ENCODE data around the gene SASH3.

The SASH3 gene

GRCh38 chrX:129769467-129770154, 10.1 kb upstream of the SASH3 start:
- WGBS (ENCODE audit: extremely low coverage, insufficient coverage, low lambda C conversion rate): no CpG with 5 or more reads among the region's 9 CpGs
- Histone ChIP-seq H3K79me2 (ENCODE audit: control insufficient read depth, insufficient read depth, low read length) (no peaks in the 10 kb centered on the region), H4K8ac (ENCODE audit: low read depth, low read length) (no peak overlapping the region), H3K56ac (ENCODE audit: low read length) (no peak overlapping the region), H3K4ac (ENCODE audit: low read depth, low read length) (no peak overlapping the region), H3K27me3 (ENCODE audit: insufficient read depth, low read length, poor library complexity) (no peaks in the 10 kb centered on the region), H3K27ac (ENCODE audit: low read depth, low read length) (no peak overlapping the region), H2BK120ac (ENCODE audit: low read depth, low read length) (no peak overlapping the region), H3K23ac (ENCODE audit: low read length) (no peak overlapping the region), H4K5ac (ENCODE audit: low read length) (no peak overlapping the region), H3K79me1 (ENCODE audit: low read length) (no peaks in the 10 kb centered on the region), H3K18ac (ENCODE audit: low read length) (no peak overlapping the region), H3K36me3 (ENCODE audit: control insufficient read depth, insufficient read depth, low read length) (no peaks in the 10 kb centered on the region), H3K4me1 (ENCODE audit: control insufficient read depth, low read depth, low read length) (no peaks in the 10 kb centered on the region), H2BK5ac (ENCODE audit: low read length) (no peak overlapping the region), H3K9ac (ENCODE audit: low read length) (no peak overlapping the region), H2BK15ac (replicated peaks; ENCODE audit: low read depth) (no peak overlapping the region), H3K4me2 (ENCODE audit: low read length) (no peak overlapping the region), H3K4me3 (ENCODE audit: low read length) (no peak overlapping the region), H2AK5ac (ENCODE audit: low read length) (no peak overlapping the region)
- DNase-seq: no peak

- Histone ChIP-seq H2BK15ac (replicated peaks; ENCODE audit: low read depth) (no peak overlapping the region), H3K23ac (ENCODE audit: low read length) (no peak overlapping the region), H2BK5ac (ENCODE audit: low read length) (no peak overlapping the region), H3K79me2 (ENCODE audit: control insufficient read depth, insufficient read depth, low read length) (no peaks in the 10 kb centered on the region), H2BK120ac (ENCODE audit: low read depth, low read length) (no peak overlapping the region), H3K36me3 (ENCODE audit: control insufficient read depth, insufficient read depth, low read length) (no peaks in the 10 kb centered on the region), H3K4ac (ENCODE audit: low read depth, low read length) (no peak overlapping the region), H3K4me2 (ENCODE audit: low read length) (no peak overlapping the region), H3K79me1 (ENCODE audit: low read length) (no peaks in the 10 kb centered on the region), H4K8ac (ENCODE audit: low read depth, low read length) (no peak overlapping the region), H3K4me3 (ENCODE audit: low read length) (no peak overlapping the region), H3K4me1 (ENCODE audit: control insufficient read depth, low read depth, low read length) (no peaks in the 10 kb centered on the region), H3K27ac (ENCODE audit: low read depth, low read length) (no peak overlapping the region), H3K27me3 (ENCODE audit: insufficient read depth, low read length, poor library complexity) (no peaks in the 10 kb centered on the region), H4K5ac (ENCODE audit: low read length) (no peak overlapping the region), H3K18ac (ENCODE audit: low read length) (no peak overlapping the region), H3K56ac (ENCODE audit: low read length) (no peak overlapping the region), H3K9ac (ENCODE audit: low read length) (no peak overlapping the region), H2AK5ac (ENCODE audit: low read length) (no peak overlapping the region)
- DNase-seq: no peak
- WGBS (ENCODE audit: extremely low coverage, insufficient coverage, low lambda C conversion rate): no CpG with 5 or more reads among the region's 14 CpGs
Measured at GRCh38 chrX:129771266-129771995, 8.3 kb upstream of the SASH3 start.

- Histone ChIP-seq H2BK15ac (replicated peaks; ENCODE audit: low read depth) (no peak overlapping the region), H3K36me3 (ENCODE audit: control insufficient read depth, insufficient read depth, low read length) (no peaks in the 10 kb centered on the region), H3K4me1 (ENCODE audit: control insufficient read depth, low read depth, low read length) (no peaks in the 10 kb centered on the region), H4K8ac (ENCODE audit: low read depth, low read length) (no peak overlapping the region), H3K27me3 (ENCODE audit: insufficient read depth, low read length, poor library complexity) (no peaks in the 10 kb centered on the region), H3K4ac (ENCODE audit: low read depth, low read length) (no peak overlapping the region), H3K27ac (ENCODE audit: low read depth, low read length) (no peak overlapping the region), H3K23ac (ENCODE audit: low read length) (no peak overlapping the region), H3K18ac (ENCODE audit: low read length) (no peak overlapping the region), H3K56ac (ENCODE audit: low read length) (no peak overlapping the region), H3K79me1 (ENCODE audit: low read length) (no peaks in the 10 kb centered on the region), H3K4me2 (ENCODE audit: low read length) (no peak overlapping the region), H4K5ac (ENCODE audit: low read length) (no peak overlapping the region), H3K9ac (ENCODE audit: low read length) (no peak overlapping the region), H3K79me2 (ENCODE audit: control insufficient read depth, insufficient read depth, low read length) (no peaks in the 10 kb centered on the region), H2BK5ac (ENCODE audit: low read length) (no peak overlapping the region), H3K4me3 (ENCODE audit: low read length) (no peak overlapping the region), H2AK5ac (ENCODE audit: low read length) (no peak overlapping the region), H2BK120ac (ENCODE audit: low read depth, low read length) (no peak overlapping the region)
- WGBS (ENCODE audit: extremely low coverage, insufficient coverage, low lambda C conversion rate): no CpG with 5 or more reads among the region's 14 CpGs
- DNase-seq: no peak
Measured at GRCh38 chrX:129772796-129773431, 6.8 kb upstream of the SASH3 start.

- H2BK15ac ChIP-seq (replicated peaks; ENCODE audit: low read depth): no peak overlapping the region
- H3K36me3 ChIP-seq (ENCODE audit: control insufficient read depth, insufficient read depth, low read length): no peaks in the 10 kb centered on the region
- no peaks in the 10 kb centered on the region for H3K4me1 ChIP-seq (ENCODE audit: control insufficient read depth, low read depth, low read length)
- no peak overlapping the region for H3K27ac ChIP-seq (ENCODE audit: low read depth, low read length)
- no peak overlapping the region for H3K4me3 ChIP-seq (ENCODE audit: low read length)
- no CpG with 5 or more reads among the region's 4 CpGs for WGBS (ENCODE audit: extremely low coverage, insufficient coverage, low lambda C conversion rate)
- no peak overlapping the region for H4K8ac ChIP-seq (ENCODE audit: low read depth, low read length)
- no peaks in the 10 kb centered on the region for H3K79me2 ChIP-seq (ENCODE audit: control insufficient read depth, insufficient read depth, low read length)
- no peak overlapping the region for H2BK5ac ChIP-seq (ENCODE audit: low read length)
- no peak overlapping the region for H3K4me2 ChIP-seq (ENCODE audit: low read length)
- H3K4ac ChIP-seq (ENCODE audit: low read depth, low read length): no peak overlapping the region
- H2BK120ac ChIP-seq (ENCODE audit: low read depth, low read length): no peak overlapping the region
- no peaks in the 10 kb centered on the region for H3K27me3 ChIP-seq (ENCODE audit: insufficient read depth, low read length, poor library complexity)
- no peak overlapping the region for H3K9ac ChIP-seq (ENCODE audit: low read length)
- no peak overlapping the region for H3K56ac ChIP-seq (ENCODE audit: low read length)
- no peak overlapping the region for H4K5ac ChIP-seq (ENCODE audit: low read length)
- no peak overlapping the region for H2AK5ac ChIP-seq (ENCODE audit: low read length)
- no peaks in the 10 kb centered on the region for H3K79me1 ChIP-seq (ENCODE audit: low read length)
- no peak overlapping the region for H3K23ac ChIP-seq (ENCODE audit: low read length)
- no peak overlapping the region for H3K18ac ChIP-seq (ENCODE audit: low read length)
- no peak for DNase-seq
Measured at GRCh38 chrX:129773649-129774458, 5.9 kb upstream of the SASH3 start.

- no peak overlapping the region for H4K8ac ChIP-seq (ENCODE audit: low read depth, low read length)
- H3K36me3 ChIP-seq (ENCODE audit: control insufficient read depth, insufficient read depth, low read length): no peaks in the 10 kb centered on the region
- no peak overlapping the region for H3K9ac ChIP-seq (ENCODE audit: low read length)
- H3K4me1 ChIP-seq (ENCODE audit: control insufficient read depth, low read depth, low read length): no peaks in the 10 kb centered on the region
- H3K27ac ChIP-seq (ENCODE audit: low read depth, low read length): no peak overlapping the region
- no peak overlapping the region for H2AK5ac ChIP-seq (ENCODE audit: low read length)
- no peak overlapping the region for H2BK5ac ChIP-seq (ENCODE audit: low read length)
- H3K4me2 ChIP-seq (ENCODE audit: low read length): no peak overlapping the region
- H3K27me3 ChIP-seq (ENCODE audit: insufficient read depth, low read length, poor library complexity): no peaks in the 10 kb centered on the region
- no peak overlapping the region for H3K4ac ChIP-seq (ENCODE audit: low read depth, low read length)
- no peak overlapping the region for H4K5ac ChIP-seq (ENCODE audit: low read length)
- H3K79me1 ChIP-seq (ENCODE audit: low read length): no peaks in the 10 kb centered on the region
- no peak overlapping the region for H2BK120ac ChIP-seq (ENCODE audit: low read depth, low read length)
- no peak overlapping the region for H2BK15ac ChIP-seq (replicated peaks; ENCODE audit: low read depth)
- no peak overlapping the region for H3K56ac ChIP-seq (ENCODE audit: low read length)
- DNase-seq: no peak
- no peak overlapping the region for H3K4me3 ChIP-seq (ENCODE audit: low read length)
- no peak overlapping the region for H3K18ac ChIP-seq (ENCODE audit: low read length)
- no peak overlapping the region for H3K23ac ChIP-seq (ENCODE audit: low read length)
- H3K79me2 ChIP-seq (ENCODE audit: control insufficient read depth, insufficient read depth, low read length): no peaks in the 10 kb centered on the region
- whole genome bisulfite sequencing (ENCODE audit: extremely low coverage, insufficient coverage, low lambda C conversion rate): no CpG with 5 or more reads among the region's 30 CpGs
Measured at GRCh38 chrX:129777218-129778030, 2.3 kb upstream of the SASH3 start.

All from mesendoderm (in vitro differentiated cells).